ENCODE data around the gene ZNF217.
A peak's percentile ranks its signal among the peaks of the same experiment; 100 is the strongest.
"Not testable (repeated sequence)": the region's sequence is repeated elsewhere in the genome, so short reads cannot be mapped to it uniquely, and the experiment has no call there.

Gene ZNF217

GRCh38 chr20:53597030-53597482, 3.4 kb upstream of the ZNF217 start:
- TF ChIP-seq CTCF (conservative IDR thresholded peaks at IDR 0.05; ENCODE audit: low read length) = no peak
- no peak overlapping the region for H3K4me3 ChIP-seq (ENCODE audit: low read length)
- DNase-seq (ENCODE audit: low read depth) = no peak

GRCh38 chr20:53596189-53597001, 2.8 kb upstream of the ZNF217 start:
- DNase-seq (ENCODE audit: low read depth) = not testable (repeated sequence)

GRCh38 chr20:53595742-53596141, 2.1 kb upstream of the ZNF217 start:
- DNase-seq (ENCODE audit: low read depth); H3K4me3 ChIP-seq (ENCODE audit: low read length): not testable (repeated sequence)

More at GRCh38 chr20:53596189-53597001, 2.8 kb upstream of the ZNF217 start:
- not testable (repeated sequence) for H3K4me3 ChIP-seq (ENCODE audit: low read length)

GRCh38 chr20:53595018-53595378, 1.4 kb upstream of the ZNF217 start:
- H3K4me3 ChIP-seq (ENCODE audit: low read length) = peak overlapping the region; percentile 73
- TF ChIP-seq CTCF (conservative IDR thresholded peaks at IDR 0.05; ENCODE audit: low read length) = no peak
- DNase-seq (ENCODE audit: low read depth) = no peak

- TF ChIP-seq CTCF (conservative IDR thresholded peaks at IDR 0.05; ENCODE audit: low read length) = no peak
- peak overlapping the region; percentile 73 for H3K4me3 ChIP-seq (ENCODE audit: low read length)
- peak; percentile 91 for DNase-seq (ENCODE audit: low read depth)
These were observed 704 bp upstream of the ZNF217 start for GRCh38 chr20:53594068-53595017.

- TF ChIP-seq CTCF (conservative IDR thresholded peaks at IDR 0.05; ENCODE audit: low read length) = no peak
- DNase-seq (ENCODE audit: low read depth) = peak; percentile 24
- H3K4me3 ChIP-seq (ENCODE audit: low read length) = peak overlapping the region; percentile 71
These were observed 610 bp downstream of the ZNF217 start for GRCh38 chr20:53592992-53593465.

GRCh38 chr20:53592454-53592991, 1.1 kb downstream of the ZNF217 start:
- peak; percentile 74 for DNase-seq (ENCODE audit: low read depth)
- H3K4me3 ChIP-seq (ENCODE audit: low read length) = peak overlapping the region; percentile 71

GRCh38 chr20:53591941-53592441, 1.6 kb downstream of the ZNF217 start:
- not testable (repeated sequence) for DNase-seq (ENCODE audit: low read depth)

GRCh38 chr20:53591206-53591741, 2.4 kb downstream of the ZNF217 start:
- peak overlapping the region; percentile 71 for H3K4me3 ChIP-seq (ENCODE audit: low read length)
- not testable (repeated sequence) for DNase-seq (ENCODE audit: low read depth)

More at GRCh38 chr20:53591941-53592441, 1.6 kb downstream of the ZNF217 start:
- H3K4me3 ChIP-seq (ENCODE audit: low read length) = peak overlapping the region; percentile 71

- peak overlapping the region; percentile 71 for H3K4me3 ChIP-seq (ENCODE audit: low read length)
- DNase-seq (ENCODE audit: low read depth) = not testable (repeated sequence)
These were observed 3.0 kb downstream of the ZNF217 start for GRCh38 chr20:53590608-53591007.

- not testable (repeated sequence) for DNase-seq (ENCODE audit: low read depth)
- peak overlapping the region; percentile 39 for H3K4me3 ChIP-seq (ENCODE audit: low read length)
These were observed 3.5 kb downstream of the ZNF217 start for GRCh38 chr20:53590122-53590521.

- DNase-seq (ENCODE audit: low read depth) = not testable (repeated sequence)
These were observed 4.1 kb downstream of the ZNF217 start for GRCh38 chr20:53589321-53590065.

More at GRCh38 chr20:53589321-53590065, 4.1 kb downstream of the ZNF217 start:
- peak overlapping the region; percentile 29 for H3K4me3 ChIP-seq (ENCODE audit: low read length)

All from AG10803 (cell line).